ENCODE results near the gene LRBA.
"Not testable (repeated sequence)": the region's sequence is repeated elsewhere in the genome, so short reads cannot be mapped to it uniquely, and the experiment has no call there.

Gene LRBA

DNA sequence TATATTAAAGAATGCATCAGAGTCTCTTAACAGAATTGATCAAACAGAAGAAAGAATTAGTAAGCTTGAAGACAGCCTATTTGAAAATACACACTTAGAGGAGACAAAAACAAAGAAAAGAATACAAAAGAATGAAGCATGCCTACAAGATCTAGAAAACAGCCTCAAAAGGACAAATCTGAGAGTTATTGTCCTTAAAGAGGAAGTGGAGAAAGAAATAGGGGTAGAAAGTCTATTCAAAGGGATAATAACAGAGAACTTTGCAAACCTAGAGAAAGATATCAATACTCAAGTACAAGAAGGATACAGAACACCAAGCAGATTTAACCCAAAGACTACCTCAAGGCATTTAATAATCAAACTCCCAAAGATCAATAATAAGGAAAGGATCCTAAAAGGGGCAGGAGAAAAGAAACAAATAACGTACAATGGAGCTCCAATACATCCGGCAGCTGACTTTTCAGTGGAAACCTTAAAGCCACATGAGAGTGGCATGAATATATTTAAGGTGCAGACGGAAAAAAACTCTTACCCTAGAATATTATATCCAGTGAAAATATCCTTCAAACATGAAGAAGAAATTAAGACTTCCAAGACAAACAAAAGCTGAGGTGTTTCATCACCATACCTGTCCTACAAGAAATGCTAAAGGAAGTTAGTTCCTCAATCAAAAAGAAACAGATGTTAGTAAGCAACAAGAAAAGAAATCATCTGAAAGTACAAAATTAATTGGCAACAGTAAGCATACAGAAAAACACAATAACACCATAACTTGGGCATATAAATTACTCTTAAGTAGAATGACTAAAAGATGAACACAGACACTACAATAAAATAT, 36.1 kb downstream of the LRBA start:
- DNase-seq (ENCODE audit: low read depth in 2 of 3, low spot score in 2 of 3), result no peak

DNA sequence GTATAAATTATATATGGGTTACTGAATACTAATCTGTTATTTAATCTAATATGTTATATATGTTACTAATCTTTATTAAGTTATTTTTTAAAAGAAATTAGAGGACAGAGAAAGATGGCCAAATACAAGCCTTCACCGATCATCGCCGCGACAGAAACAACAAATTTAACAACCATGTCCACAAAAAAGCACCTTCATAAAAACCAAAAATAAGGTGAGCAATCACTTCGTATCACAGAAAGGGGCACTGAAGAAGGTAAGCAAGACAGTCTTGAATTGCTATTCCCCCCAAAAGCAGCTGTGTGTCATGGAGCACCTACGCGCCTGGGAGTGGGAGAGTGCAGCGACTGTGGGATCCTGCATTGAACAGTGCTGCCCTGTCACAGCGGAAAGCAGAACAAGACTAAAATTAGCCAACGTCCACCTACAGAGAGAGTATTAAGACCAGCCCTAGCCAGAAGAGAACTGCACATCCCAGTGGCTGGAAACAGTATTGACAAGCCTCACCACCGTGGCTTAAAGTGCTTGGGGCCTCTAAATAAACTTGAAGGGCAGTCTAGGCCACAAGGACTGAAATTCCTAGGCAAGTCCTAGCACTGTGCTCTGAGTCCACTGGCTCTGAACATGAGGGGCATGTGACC, 38.5 kb downstream of the LRBA start:
- no peak for DNase-seq (ENCODE audit: low read depth in 2 of 3, low spot score in 2 of 3)

DNA sequence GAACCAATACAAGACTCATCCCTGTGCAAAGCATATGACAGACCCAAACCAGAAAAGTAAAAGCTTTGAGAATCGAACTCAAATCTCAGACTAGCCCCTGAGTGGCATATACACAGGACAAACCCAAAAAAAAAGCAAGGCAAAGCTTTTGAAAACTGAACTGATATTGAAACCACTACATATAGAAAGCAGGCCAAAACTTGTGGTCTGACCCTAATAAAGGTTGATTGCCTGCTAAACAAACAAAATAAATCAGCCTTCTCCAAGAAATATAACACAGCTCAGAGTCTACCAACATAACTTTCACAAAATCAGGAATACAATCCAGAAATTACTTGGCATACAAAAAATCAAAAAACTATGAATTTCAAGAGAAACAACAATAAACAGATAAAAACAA, 40.3 kb downstream of the LRBA start:
- no peak for DNase-seq (ENCODE audit: low read depth in 2 of 3, low spot score in 2 of 3)

DNA sequence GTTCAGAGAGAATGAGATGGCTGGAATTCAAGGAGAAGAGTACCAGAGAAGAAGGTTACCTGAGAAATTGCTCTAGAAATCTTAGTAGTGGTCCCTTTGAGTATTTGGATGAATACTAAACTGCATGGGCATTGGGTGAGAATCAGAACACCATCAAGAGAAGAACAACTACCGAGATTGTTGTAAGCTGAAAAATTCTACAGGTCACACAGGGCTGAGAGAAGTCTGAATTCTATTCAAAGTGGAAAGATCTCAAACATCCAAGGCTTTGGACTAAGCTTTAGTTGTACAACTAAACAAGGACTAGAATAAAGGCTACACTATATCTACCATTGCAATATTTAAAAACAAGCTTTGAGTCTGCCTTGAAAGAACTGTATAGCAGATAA, 40.8 kb downstream of the LRBA start:
- no peak for DNase-seq (ENCODE audit: low read depth in 2 of 3, low spot score in 2 of 3)

DNA sequence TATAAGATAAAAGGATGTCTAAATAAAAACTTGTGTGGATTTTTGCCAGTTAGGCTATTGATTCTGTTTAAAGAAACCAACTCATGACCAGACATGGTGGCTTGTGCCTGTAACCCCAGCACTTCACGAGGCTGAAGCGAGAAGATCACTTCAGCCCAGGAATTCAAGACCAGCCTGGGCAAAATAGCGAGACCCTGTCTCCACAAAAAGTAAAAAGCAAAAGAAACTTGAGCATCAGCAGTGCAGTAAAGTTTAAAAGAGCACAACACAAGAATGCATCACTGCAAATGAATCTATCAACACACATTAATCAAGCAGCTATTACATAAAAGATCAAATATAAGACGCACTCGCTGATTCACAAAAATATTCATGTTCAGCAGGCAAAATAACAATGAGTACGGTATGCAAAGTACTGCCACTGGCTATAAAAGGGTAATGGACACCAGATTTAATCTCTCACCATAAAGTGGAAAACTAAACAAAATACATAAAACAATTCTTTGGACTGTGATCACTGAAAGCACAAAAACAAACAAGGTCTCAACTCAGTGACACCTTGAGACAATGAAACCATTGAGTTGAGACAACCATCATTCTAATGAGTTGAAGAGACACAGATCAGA, 41.3 kb downstream of the LRBA start:
- DNase-seq (ENCODE audit: low read depth in 2 of 3, low spot score in 2 of 3), result no peak

DNA sequence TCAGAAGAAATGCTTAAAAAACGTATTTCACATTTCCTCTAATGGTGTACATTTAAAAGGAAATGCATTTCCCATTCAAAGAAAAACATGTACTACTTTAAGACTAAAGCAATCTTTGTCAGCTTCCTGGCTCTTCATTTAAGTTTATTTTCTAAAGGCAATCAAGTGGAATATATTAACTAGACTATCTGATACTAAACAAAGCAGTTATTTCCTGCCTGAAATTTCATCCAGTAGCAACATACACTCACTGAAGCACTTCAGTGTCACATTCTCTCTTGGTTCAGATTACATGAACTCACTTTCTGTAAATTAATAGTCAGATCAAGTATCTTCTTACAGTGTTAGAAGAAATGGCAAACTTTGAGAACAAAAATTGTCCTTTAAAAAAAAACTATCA, 42.5 kb downstream of the LRBA start:
- DNase-seq (ENCODE audit: low read depth in 2 of 3, low spot score in 2 of 3), result no peak

DNA sequence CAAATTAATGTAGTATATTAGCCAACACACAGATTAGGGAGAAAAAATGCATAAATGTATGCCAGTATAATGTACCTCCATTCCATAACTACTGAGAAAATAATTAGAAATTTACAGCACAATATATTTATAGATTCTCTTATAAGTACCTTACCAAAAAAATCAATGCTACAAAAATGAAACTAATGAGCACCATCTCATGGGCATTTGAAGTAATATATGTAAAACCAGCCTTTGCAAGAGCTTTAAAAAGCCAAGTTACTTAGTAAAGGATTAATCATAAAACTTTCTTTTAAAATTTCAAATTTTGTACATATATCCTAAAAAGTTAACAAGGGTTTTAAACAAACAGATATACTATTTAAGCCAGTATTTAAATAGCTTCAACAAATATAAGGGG, 43.2 kb downstream of the LRBA start:
- no peak for DNase-seq (ENCODE audit: low read depth in 2 of 3, low spot score in 2 of 3)

DNA sequence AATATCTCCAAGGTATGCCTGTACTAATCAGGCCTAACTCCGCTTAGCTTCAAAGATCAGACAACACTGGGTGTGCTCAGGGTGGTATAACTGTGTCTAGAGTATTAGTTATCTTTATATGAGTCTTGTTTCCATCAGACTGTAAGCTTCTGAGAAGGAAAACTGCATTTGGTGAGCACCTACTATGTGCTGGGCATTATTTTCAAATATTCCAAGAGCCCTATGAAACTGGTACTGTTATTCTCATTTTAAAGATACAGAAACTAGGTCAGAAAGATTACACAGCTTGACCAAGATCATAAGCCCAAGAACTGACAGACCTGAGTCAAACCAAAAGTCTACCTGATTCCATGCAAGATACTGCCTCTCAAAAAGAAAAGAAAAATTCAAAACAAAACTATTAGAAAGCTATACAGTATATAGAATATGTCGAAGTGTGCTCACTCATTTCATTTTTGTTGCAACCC, 44.4 kb downstream of the LRBA start:
- DNase-seq (ENCODE audit: low read depth in 2 of 3, low spot score in 2 of 3), result no peak

DNA sequence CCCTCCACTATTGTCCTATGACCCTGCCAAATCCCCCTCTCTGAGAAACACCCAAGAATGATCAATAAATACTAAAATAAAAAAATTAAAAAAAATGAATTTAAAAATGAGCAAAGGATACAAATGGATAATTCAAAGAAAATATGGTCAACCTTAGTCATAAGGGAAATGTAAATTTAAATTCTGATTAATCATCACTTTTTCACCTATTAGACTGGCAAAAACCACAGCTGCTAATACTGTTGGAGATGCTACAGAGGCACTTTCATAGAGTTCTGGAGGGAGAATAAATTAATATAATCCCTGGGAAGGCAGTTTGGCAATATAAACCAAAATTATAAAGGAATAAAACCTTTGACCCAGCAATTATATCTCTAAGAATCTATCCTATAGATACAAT, 50.3 kb downstream of the LRBA start:
- DNase-seq (ENCODE audit: low read depth in 2 of 3, low spot score in 2 of 3), result no peak

DNA sequence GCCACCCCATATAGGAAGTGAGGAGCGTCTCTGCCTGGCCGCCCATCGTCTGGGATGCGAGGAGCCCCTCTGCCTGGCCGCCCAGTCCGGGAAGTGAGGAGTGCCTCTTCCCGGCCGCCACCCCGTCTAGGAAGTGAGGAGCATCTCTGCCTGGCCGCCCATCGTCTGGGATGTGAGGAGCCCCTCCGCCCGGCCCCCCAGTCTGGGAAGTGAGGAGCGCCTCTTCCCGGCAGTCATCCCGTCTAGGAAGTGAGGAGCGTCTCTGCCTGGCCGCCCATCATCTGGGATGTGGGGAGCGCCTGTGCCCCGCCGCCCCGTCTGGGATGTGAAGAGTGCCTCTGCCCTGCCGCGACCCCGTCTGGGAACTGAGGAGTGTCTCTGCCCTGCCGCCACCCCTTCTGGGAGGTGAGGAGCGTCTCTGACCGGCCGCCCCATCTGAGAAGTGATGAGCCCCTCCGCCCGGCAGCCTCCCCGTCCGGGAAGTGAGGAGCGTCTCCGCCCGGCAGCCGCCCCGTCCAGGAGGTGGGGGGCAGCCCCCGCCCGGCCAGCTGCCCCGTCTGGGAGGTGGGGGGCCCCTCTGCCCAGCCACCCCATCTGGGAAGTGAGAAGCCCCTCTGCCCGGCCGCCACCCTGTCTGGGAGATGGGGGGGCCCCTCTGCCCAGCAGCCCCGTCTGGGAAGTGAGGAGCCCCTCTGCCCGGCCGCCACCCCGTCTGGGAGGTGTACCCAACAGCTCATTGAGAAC, 51.3 kb downstream of the LRBA start:
- not testable (repeated sequence) for DNase-seq (ENCODE audit: low read depth in 2 of 3, low spot score in 2 of 3)

DNA sequence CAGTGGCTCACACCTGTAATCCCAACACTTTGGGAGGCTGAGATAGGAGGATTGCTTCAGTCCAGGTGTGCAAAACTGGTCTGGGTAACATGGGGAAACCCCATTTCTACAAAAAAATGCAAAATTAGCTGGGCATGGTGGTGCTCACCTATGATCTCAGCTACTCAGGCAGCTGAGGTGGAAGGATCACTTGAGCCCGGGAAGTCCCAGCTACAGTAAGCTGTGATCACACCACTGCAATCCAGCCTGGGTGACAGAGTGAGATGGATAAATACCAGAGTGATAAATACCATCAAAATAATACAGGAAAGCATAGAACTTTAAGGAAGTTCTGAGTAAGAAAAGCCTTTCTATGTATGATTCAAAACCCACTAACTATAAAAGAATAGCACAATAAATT, 52.8 kb downstream of the LRBA start:
- no peak for DNase-seq (ENCODE audit: low read depth in 2 of 3, low spot score in 2 of 3)

DNA sequence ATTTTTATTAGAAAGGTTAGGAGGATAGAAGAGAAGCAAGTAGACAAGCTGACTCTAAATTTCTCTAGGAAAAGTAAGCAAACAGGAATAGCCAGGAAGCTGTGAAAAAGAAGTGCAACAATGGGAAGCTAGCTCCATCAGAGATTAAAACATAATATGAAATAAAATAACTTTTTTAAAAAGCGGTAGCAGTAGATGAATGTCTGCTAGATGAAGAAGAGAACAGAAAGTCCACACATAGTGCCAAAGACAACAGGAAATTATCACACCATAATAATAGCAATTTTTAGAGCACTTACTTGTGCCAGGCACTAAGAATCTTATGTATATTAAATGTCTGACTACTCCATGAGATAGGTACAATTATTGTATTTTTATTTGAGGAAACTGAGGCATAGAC, 53.5 kb downstream of the LRBA start:
- no peak for DNase-seq (ENCODE audit: low read depth in 2 of 3, low spot score in 2 of 3)

DNA sequence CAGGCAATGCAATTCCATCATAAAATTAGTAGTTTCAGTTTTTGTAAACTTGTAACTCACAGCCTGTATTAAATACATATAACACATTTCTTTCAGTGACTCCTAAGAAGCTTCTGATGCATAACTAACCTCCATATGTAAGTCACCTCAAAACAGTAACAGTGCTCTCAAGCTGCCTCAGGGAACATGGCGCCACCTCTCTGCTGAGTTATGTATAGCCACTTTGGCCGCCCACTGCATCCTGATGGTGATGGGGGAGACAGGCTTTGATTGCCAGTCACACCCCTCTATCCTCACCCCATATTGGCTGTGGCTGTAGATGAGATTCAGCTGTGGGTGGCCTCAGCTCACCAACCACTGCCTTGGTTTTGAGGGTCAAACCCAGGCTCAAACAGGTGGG, 54.3 kb downstream of the LRBA start:
- DNase-seq (ENCODE audit: low read depth in 2 of 3, low spot score in 2 of 3), result no peak

DNA sequence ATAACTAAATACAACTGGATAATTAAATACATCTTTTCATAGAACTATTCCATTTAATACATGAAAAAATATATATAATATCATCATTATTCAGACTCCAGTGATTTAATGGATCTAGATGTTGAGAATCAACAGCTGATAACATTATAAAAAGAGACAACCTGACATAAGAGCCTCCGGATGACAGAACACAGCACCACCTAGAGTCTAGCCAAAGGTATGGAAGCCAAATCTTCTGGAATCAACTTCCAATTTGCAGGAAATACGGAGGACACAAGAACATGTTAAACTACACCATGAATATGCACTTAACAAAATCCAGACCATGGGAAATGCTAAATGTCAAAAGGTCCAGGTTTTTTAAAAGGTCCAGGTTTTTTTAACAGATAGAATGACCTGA, 55.0 kb downstream of the LRBA start:
- DNase-seq (ENCODE audit: low read depth in 2 of 3, low spot score in 2 of 3), result no peak

DNA sequence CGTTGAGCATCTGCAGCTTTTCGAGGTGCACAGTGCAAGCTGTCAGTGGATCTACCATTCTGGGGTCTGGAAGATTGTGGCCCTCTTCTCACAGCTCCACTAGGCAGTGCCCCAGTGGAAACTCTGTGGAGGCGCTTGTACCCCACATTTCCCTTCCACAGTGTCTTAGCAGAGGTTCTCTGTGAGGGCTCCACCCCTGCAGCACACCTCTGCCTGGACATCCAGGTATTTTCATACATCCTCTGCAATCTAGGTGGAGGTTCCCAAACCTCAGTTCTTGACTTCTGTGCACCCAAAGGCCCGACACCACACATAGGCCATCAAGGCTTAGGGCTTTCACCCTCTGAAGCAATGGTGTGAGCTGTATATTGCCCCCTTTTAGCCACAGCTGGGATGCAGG, 57.1 kb downstream of the LRBA start:
- DNase-seq (ENCODE audit: low read depth in 2 of 3, low spot score in 2 of 3), result not testable (repeated sequence)

DNA sequence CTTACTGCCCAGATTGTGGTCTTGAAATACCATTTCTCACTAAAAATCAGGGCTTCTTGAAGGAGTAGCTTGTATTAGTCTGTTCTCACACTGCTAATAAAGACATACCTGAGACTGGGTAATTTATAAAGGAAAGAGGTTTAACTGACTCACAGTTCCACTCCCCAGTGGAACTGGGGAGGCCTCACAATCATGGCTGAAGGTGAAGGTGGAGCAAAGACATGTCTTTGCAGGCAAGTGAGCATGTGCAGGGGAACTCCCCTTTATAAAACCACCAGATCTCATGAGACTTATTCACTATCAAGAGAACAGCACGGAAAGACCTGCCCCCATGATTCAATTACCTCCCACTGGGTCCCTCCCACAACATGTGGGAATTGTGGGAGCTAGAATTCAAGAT, 58.0 kb downstream of the LRBA start:
- not testable (repeated sequence) for DNase-seq (ENCODE audit: low read depth in 2 of 3, low spot score in 2 of 3)

DNA sequence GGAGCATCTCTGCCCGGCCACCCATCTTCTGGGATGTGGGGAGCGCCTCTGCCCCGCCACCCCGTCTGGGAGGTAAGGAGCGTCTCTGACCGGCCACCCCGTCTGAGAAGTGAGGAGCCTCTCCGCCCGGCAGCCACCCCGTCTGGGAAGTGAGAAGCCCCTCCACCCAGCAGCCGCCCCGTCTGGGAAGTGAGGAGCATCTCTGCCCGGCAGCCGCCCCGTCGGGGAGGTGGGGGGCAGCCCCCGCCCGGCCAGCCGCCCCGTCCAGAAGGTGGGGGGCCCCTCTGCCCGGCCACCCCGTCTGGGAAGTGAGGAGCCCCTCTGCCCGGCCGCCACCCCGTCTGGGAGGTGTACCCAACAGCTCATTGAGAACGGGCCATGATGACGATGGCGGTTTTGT, 61.2 kb downstream of the LRBA start:
- DNase-seq (ENCODE audit: low read depth in 2 of 3, low spot score in 2 of 3), result not testable (repeated sequence)

DNA sequence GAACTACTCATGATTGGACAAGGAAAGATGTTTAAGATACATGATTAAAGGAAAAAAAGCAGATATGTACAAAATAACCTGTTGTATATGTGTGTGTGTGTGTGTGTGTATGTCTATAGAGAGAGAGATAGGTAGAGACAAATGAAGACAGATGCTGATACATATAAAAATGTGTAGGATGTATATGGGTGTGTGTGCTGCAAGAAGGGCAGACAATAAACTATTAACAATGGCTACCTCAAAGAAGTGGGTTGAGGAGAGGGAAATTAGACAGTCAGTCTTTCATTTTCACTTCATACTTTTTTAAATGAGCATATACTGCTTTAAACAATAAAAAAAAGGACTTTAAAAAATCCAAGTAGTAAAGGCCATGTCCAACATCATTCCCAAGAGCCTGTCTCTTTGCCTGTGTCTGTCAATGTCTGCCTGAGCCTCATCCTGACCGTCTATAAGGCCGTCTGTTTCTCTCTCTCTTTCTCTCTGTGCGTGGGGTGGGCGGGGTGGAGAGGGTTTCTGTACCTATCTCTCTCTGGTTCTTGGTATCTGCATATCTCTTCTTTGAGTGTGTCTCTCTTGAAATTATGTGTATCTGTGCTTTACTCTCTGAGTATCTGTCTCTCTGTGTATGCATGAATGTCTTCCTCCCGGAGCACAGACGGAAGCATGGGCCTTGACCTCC, 62.8 kb downstream of the LRBA start:
- no peak for DNase-seq (ENCODE audit: low read depth in 2 of 3, low spot score in 2 of 3)

DNA sequence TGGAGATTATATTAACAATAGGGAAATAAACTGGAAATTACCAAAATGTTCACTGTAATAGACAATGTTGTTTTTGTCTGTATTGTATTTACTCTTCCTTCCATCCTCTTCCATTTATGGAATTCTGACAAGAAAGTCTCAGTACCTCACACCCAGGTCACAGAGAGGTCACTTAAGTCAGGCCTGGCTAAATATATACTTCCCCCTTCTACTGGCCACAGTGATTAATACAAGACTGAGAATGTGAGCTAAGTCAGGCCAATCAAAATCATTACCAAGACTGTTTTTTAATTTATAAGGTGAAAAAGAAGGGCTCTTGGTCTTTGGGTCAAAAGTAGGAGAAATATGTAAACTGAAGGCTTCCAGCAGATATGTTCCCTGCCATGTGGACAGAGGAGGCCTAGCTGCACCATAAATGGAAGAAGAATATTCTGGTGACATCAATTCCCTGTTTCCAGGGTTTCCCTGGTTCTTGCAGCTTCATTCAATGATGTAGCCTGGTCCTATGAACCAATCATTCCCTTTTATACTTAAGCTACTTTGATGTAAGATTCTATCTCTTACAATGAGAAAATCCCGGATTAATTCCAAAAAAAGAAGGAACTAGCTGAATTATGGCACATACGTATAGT, 64.3 kb downstream of the LRBA start:
- DNase-seq (ENCODE audit: low read depth in 2 of 3, low spot score in 2 of 3), result no peak

DNA sequence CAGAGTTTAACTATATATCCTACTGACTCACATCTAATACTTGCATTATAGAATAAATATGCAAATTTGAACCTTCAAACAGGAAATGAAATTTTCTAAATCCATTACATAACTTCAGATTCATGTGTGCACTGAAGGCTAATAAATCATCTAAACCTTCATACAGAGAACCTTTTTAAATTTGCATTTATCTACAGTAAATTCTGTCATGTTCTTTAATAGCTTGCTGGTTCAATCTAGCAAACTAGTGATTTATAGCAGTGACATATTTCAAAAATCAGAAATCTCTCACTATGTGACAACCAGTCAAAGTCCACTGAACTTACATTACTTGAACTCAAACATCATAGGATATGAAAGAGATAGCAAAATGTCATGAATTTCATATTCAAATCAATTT, 65.1 kb downstream of the LRBA start:
- no peak for DNase-seq (ENCODE audit: low read depth in 2 of 3, low spot score in 2 of 3)

DNA sequence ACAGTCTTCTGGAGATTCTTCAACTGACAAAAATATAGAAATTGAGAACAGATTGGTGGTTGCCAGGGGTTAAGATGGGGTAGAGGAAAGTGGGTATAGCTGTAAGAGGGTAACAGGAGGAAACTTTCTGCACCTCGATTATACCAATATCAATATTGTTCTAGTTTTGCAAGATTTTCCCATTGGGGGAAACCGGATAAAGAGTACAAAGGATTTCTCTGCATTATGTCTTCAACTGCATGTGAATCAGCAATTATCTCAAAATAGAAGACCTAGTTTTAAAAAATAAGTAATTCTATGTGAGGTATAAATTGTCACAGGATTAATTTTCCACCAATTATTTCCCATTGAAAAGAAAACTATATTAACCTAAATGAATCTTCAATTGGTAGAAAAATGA, 65.7 kb downstream of the LRBA start:
- DNase-seq (ENCODE audit: low read depth in 2 of 3, low spot score in 2 of 3), result no peak

All from activated CD8-positive, alpha-beta memory T cell treated with anti-CD3 and anti-CD28 coated beads for 48 hours (primary cell).